PC-3 (cell line): ENCODE data around the gene DLX2.

Source experiments
- EZH2 ChIP-seq: fragments of 300-600 bp; sonication (generic); IDR thresholded peaks from one replicate; pipeline ENCODE4 v1.6.1; 2017; ENCODE audit warnings: antibody characterized with exemption, mild to moderate bottlenecking, low read length; ENCODE audit not compliant: unreplicated experiment
- TF ChIP-seq, protein P1 (sequence below): fragments of 300-600 bp; sonication (generic); conservative IDR thresholded peaks from 2 replicates; pipeline ENCODE4 v1.5.1; 2017; ENCODE audit warnings: antibody characterized with exemption, low read depth, mild to moderate bottlenecking, low read length

DNA sequence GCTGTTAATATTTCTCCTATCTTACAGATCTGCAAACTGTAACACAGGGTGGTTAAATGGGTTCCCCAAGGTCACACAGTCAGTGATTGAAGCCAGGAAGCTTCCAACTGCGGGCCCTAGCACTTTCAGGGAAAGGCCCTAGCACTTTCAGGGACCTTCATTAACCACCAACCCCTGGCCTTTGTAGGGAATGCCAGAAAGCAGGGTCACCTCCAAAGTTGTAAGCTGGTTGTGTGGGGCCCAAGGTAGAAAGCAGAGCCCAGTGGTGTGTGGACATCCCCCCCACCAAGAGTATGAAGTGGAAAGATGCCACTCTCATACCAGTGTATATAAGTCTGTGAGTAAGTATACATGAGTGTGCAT lies 4.4 kb downstream of the DLX2 start:
- TF ChIP-seq, protein P1, sequence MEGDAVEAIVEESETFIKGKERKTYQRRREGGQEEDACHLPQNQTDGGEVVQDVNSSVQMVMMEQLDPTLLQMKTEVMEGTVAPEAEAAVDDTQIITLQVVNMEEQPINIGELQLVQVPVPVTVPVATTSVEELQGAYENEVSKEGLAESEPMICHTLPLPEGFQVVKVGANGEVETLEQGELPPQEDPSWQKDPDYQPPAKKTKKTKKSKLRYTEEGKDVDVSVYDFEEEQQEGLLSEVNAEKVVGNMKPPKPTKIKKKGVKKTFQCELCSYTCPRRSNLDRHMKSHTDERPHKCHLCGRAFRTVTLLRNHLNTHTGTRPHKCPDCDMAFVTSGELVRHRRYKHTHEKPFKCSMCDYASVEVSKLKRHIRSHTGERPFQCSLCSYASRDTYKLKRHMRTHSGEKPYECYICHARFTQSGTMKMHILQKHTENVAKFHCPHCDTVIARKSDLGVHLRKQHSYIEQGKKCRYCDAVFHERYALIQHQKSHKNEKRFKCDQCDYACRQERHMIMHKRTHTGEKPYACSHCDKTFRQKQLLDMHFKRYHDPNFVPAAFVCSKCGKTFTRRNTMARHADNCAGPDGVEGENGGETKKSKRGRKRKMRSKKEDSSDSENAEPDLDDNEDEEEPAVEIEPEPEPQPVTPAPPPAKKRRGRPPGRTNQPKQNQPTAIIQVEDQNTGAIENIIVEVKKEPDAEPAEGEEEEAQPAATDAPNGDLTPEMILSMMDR, result no peak
- no peak for TF ChIP-seq EZH2
